Colonic mucosa (tissue), 4 donors: ENCODE results near the gene GBP7. TPM values are rescaled to one million over a fixed set of nuclear protein-coding genes. Genes with fewer than 3 reads are reported as not detected.
"Not testable (repeated sequence)": the region's sequence is repeated elsewhere in the genome, so short reads cannot be mapped to it uniquely, and the experiment has no call there.

Source experiments
- DNase-seq: peaks from one replicate; pipeline ENCODE4 v3.0.0-alpha.2; 2020
- H3K27ac ChIP-seq: fragments of 200-600 bp; one replicate; pipeline ENCODE4 v1.8.0; 2021
- H3K27me3 ChIP-seq: fragments of 200-600 bp; one replicate; pipeline ENCODE4 v1.8.0; 2021
- H3K36me3 ChIP-seq: fragments of 200-600 bp; one replicate; pipeline ENCODE4 v1.8.0; 2021
- H3K4me1 ChIP-seq: fragments of 200-600 bp; one replicate; pipeline ENCODE4 v1.8.0; 2021; ENCODE audit warnings: mild to moderate bottlenecking
- H3K4me3 ChIP-seq: fragments of 200-600 bp; one replicate; pipeline ENCODE4 v1.8.0; 2021
- H3K9ac ChIP-seq, 2 donors: one replicate each; pipeline ENCODE4 v1.7.0; 2013; ENCODE audit warnings: control low read depth in 2 of 2, low read depth in 2 of 2, low read length in 2 of 2
- H3K9me3 ChIP-seq: fragments of 200-600 bp; one replicate; pipeline ENCODE4 v1.8.0; 2021
- CTCF ChIP-seq: fragments of 200-600 bp; IDR thresholded peaks from one replicate; pipeline ENCODE4 v1.8.0; 2022; ENCODE audit warnings: antibody characterized with exemption, mild to moderate bottlenecking
- intact Hi-C: fragments of 100-400 bp; cut with DNase I; formaldehyde crosslinking; loops from one replicate; pipeline ENCODE4 v1.14.1; 2022
- total RNA-seq, 2 donors: library from RNA; stranded (reverse); fragmentation: NEBNext Ultra II Directional in 1 of 2; extraction: Animal tissue kit (Norgen Biotek cat#: 25700) in 1 of 2; gene quantifications; one replicate each; pipeline ENCODE4 v1.2.1, GENCODE V29; 2021
- donor health status: healthy.
- donor health status: DM: no; HTN: no; CAD: no.
- donor health status: DM: no; HTN: no; CAD: no.

The GBP7 gene
- total RNA-seq, 2 donors from 2014 or later = not detected

DNA sequence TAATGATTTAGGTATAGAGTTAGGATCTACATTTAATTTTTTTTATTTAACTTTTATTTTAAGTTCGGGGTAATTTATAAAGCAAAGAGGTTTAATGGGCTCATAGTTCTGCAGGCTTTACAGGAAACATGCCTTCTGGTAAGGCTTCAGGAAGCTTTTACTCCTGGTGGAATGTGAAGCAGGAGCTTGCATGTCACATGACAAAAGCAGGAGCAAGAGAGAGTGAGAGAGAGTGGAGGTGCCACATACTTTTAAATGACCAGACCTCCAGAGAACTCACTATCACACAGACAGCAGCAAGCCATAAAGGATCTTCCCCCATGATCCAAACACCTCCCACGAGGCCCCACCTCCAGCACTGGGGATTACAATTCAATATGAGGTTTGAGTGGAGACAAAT is 32.3 kb downstream of the GBP7 start:
- H3K27me3 ChIP-seq = no peaks in the 10 kb centered on the region
- H3K4me3 ChIP-seq = no peak overlapping the region
- H3K9ac ChIP-seq = no peak overlapping the region
- no peak for TF ChIP-seq CTCF
- H3K27ac ChIP-seq = no peak overlapping the region
- H3K9me3 ChIP-seq = no peaks in the 10 kb centered on the region
- no peak for DNase-seq
- intact Hi-C loops = no loop called here
- no peaks in the 10 kb centered on the region for H3K36me3 ChIP-seq
- H3K4me1 ChIP-seq = no peaks in the 10 kb centered on the region

- no peaks in the 10 kb centered on the region for H3K36me3 ChIP-seq
- no peak overlapping the region for H3K27ac ChIP-seq
- H3K4me3 ChIP-seq = no peak overlapping the region
- no peak overlapping the region for H3K9ac ChIP-seq
- no peak for TF ChIP-seq CTCF
- no peak for DNase-seq
- no peaks in the 10 kb centered on the region for H3K4me1 ChIP-seq
- intact Hi-C loops = no loop called here
- no peaks in the 10 kb centered on the region for H3K27me3 ChIP-seq
- no peaks in the 10 kb centered on the region for H3K9me3 ChIP-seq
Measured at GRCh38 chr1:89142160-89142559, 33.6 kb downstream of the GBP7 start.

GRCh38 chr1:89133747-89134146 is 42.1 kb downstream of the GBP7 start:
- Histone ChIP-seq H3K27ac (no peak overlapping the region), H3K36me3 (no peaks in the 10 kb centered on the region), H3K4me1 (no peaks in the 10 kb centered on the region), H3K4me3 (no peak overlapping the region), H3K9ac (no peak overlapping the region), H3K9me3 (no peaks in the 10 kb centered on the region), H3K27me3 (no peaks in the 10 kb centered on the region)
- DNase-seq = no peak
- intact Hi-C loops = loop anchor here (10.0 kb wide), 2 partner anchors 69 to 129 kb away; partner anchors contain the start of gene GBP1
- no peak for TF ChIP-seq CTCF

DNA sequence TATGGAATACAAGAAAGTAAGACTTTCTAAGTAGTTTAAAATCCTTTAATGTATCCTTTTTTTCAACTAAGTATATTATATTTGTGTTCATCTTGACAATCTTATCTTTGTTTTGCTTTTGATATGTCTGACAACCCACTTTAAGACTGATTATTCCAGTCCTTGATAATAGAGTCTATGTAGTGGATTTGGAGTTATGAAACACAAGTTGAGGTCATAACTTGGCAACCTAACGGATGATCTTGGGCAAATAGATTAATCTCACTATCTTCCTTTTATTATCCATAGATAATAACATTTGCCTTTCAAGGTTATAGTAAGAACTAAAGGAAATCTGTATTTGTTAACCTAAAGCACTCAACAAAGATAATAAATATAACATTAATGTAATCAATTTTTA is 45.1 kb downstream of the GBP7 start:
- no peak for TF ChIP-seq CTCF
- H3K27ac ChIP-seq = no peak overlapping the region
- DNase-seq = no peak
- no peak overlapping the region for H3K9ac ChIP-seq
- no peaks in the 10 kb centered on the region for H3K36me3 ChIP-seq
- H3K9me3 ChIP-seq = no peaks in the 10 kb centered on the region
- no peak overlapping the region for H3K4me3 ChIP-seq
- H3K4me1 ChIP-seq = peaks cover 3% of the 10 kb centered on the region
- intact Hi-C loops = loop anchor here (10.0 kb wide), 2 partner anchors 66 to 126 kb away; partner anchors contain the start of gene GBP1
- no peaks in the 10 kb centered on the region for H3K27me3 ChIP-seq

DNA sequence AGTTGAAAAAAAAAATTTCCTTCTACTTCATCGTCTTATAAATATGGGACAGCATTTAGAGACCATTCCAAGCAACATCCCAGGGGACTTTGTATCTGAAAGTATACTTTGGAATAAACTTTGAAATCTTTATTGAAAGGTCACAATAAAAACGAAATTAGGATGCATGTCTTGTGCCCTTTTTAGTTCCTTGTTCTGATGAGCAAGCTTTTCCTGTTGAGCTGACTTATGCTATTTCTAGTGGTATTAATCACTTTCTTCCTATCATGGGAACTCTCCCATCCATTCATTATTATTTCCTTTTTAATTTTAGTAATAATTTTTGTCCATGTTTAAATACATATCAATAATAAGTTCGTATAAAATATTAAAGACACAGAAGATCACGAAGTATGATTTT is 45.9 kb downstream of the GBP7 start:
- no peak overlapping the region for H3K4me3 ChIP-seq
- H3K27ac ChIP-seq = peak overlapping the region; percentile 90
- no peak overlapping the region for H3K9ac ChIP-seq
- peaks cover 3% of the 10 kb centered on the region for H3K4me1 ChIP-seq
- H3K27me3 ChIP-seq = no peaks in the 10 kb centered on the region
- H3K36me3 ChIP-seq = no peaks in the 10 kb centered on the region
- no peaks in the 10 kb centered on the region for H3K9me3 ChIP-seq
- no peak for TF ChIP-seq CTCF
- DNase-seq = no peak
- intact Hi-C loops = loop anchor here (10.0 kb wide), 2 partner anchors 65 to 125 kb away; partner anchors contain the start of gene GBP1

DNA sequence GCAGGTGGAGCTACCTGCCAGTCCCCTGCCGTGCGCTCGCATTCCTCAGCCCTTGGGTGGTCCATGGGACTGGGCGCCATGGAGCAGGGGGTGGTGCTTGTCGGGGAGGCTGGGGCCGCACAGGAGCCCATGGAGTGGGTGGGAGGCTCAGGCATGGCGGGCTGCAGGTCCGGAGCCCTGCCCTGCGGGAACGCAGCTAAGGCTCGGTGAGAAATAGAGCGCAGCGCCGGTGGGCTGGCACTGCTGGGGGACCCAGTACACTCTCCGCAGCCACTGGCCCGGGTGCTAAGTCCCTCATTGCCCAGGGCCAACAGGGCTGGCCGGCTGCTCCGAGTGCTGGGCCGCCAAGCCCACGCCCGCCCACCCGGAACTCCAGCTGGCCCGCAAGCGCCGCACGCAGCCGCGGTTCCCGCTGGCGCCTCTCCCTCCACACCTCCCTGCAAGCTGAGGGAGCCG is 47.8 kb downstream of the GBP7 start:
- H3K9me3 ChIP-seq, intact Hi-C loops, H3K4me1 ChIP-seq, H3K9ac ChIP-seq, DNase-seq, H3K27me3 ChIP-seq, H3K4me3 ChIP-seq, H3K36me3 ChIP-seq: not testable (repeated sequence)
- peak overlapping the region; percentile 90 for H3K27ac ChIP-seq

DNA sequence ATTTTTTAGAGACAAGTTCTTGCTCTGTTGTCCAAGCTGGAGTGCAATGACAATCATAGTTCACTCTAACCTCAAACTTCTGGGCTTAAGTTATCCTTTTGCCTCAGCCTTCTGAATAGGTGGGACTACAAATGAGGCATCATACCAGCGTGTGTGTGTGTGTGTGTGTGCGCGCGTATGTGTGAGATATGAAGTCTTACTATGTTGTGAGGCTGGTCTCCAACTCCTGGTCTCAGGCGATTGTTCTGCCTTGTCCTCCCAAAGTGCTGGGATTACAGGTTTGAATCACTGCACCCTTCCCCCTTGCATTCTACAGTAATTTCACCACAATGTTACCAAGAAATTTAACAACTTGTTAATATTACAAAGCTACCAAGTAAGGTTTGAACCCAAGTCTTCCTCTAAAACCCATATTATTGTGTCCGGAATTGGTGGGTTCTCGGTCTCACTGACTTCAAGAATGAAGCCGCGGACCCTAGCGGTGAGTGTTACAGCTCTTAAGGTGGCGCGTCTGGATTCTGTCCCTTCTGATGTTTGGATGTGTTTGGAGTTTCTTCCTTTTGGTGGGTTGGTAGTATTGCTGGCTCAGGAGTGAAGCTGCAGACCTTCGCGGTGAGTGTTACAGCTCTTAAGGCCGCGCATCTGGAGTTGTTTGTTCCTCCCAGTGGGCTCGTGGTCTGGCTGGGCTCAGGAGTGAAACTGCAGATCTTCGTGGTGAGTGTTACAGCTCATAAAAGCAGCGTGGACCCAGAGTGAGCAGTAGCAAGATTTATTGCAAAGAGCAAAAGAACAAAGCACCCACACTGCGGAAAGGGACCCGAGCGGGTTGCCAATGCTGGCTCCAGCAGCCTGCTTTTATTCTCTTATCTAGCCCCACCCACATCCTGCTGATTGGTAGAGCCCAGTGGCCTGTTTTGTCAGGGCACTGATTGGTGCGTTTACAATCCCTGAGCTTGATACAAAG is 48.9 kb downstream of the GBP7 start:
- peak overlapping the region; percentile 46 for H3K4me3 ChIP-seq

More for the DNA sequence above, 48.9 kb downstream of the GBP7 start:
- H3K36me3 ChIP-seq, H3K4me1 ChIP-seq, H3K27me3 ChIP-seq, H3K9me3 ChIP-seq, intact Hi-C loops: not testable (repeated sequence)
- Histone ChIP-seq H3K9ac (peak overlapping the region in 1 of 2 donors; percentile 68), H3K27ac (peak overlapping the region; percentile 90)
- peak; percentile 34 for DNase-seq
